HEK293T (cell line): ENCODE data around the gene SMPD4.
"Not testable (repeated sequence)": the region's sequence is repeated elsewhere in the genome, so short reads cannot be mapped to it uniquely, and the experiment has no call there.

Source experiments
- CTCF ChIA-PET: fragments of 350-600 bp; formaldehyde crosslinking; extraction: SDS; loops from one replicate; lab custom pipeline; 2021; ENCODE audit warnings: antibody characterized with exemption, inconsistent platforms; lab: Yijun Ruan, JAX
- POLR2A ChIA-PET: fragments of 350-600 bp; formaldehyde crosslinking; extraction: SDS; loops from one replicate; lab custom pipeline; 2020; ENCODE audit warnings: antibody characterized with exemption, inconsistent platforms; lab: Yijun Ruan, JAX
- DNase-seq: peaks from one replicate; pipeline ENCODE4 v3.0.0; 2012; ENCODE audit warnings: mixed read lengths; ENCODE audit errors: extremely low spot score
- ARNT ChIP-seq: fragments of 450-650 bp; IDR thresholded peaks from 2 replicates; pipeline ENCODE4 v1.6.1; 2017; ENCODE audit warnings: mild to moderate bottlenecking
- BHLHE40 ChIP-seq: fragments of 450-650 bp; IDR thresholded peaks from 2 replicates; pipeline ENCODE4 v1.6.1; 2016; ENCODE audit warnings: mild to moderate bottlenecking, moderate library complexity, borderline replicate concordance
- CTBP1 ChIP-seq: fragments of 450-650 bp; IDR thresholded peaks from 2 replicates; pipeline ENCODE4 v1.6.1; 2016; ENCODE audit warnings: borderline replicate concordance
- ELF4 ChIP-seq: fragments of 450-650 bp; IDR thresholded peaks from 2 replicates; pipeline ENCODE4 v1.6.1; 2017; ENCODE audit warnings: antibody characterized with exemption
- FOXA1 ChIP-seq: fragments of 450-650 bp; IDR thresholded peaks from 2 replicates; pipeline ENCODE4 v1.6.1; 2016; ENCODE audit warnings: mild to moderate bottlenecking
- FOXK2 ChIP-seq: fragments of 450-650 bp; IDR thresholded peaks from 2 replicates; pipeline ENCODE4 v1.6.1; 2016; ENCODE audit warnings: mild to moderate bottlenecking
- FOXM1 ChIP-seq: fragments of 450-650 bp; IDR thresholded peaks from 2 replicates; pipeline ENCODE4 v1.6.1; 2017; ENCODE audit warnings: mild to moderate bottlenecking, borderline replicate concordance
- HDGF ChIP-seq: fragments of 450-650 bp; IDR thresholded peaks from 2 replicates; pipeline ENCODE4 v1.6.1; 2017; ENCODE audit warnings: antibody characterized with exemption, borderline replicate concordance
- L3MBTL2 ChIP-seq: fragments of 450-650 bp; conservative IDR thresholded peaks from 2 replicates; pipeline ENCODE4 v1.6.1; 2016; ENCODE audit warnings: mild to moderate bottlenecking
- LEF1 ChIP-seq: fragments of 450-650 bp; IDR thresholded peaks from 2 replicates; pipeline ENCODE4 v1.6.1; 2017; ENCODE audit warnings: mild to moderate bottlenecking, borderline replicate concordance
- NFRKB ChIP-seq: fragments of 450-650 bp; IDR thresholded peaks from 2 replicates; pipeline ENCODE4 v1.6.1; 2016; ENCODE audit warnings: mild to moderate bottlenecking, moderate library complexity
- PKNOX1 ChIP-seq: fragments of 450-650 bp; IDR thresholded peaks from 2 replicates; pipeline ENCODE4 v1.6.1; 2016
- SP1 ChIP-seq: fragments of 450-650 bp; IDR thresholded peaks from 2 replicates; pipeline ENCODE4 v1.6.1; 2017
- SUZ12 ChIP-seq: fragments of 450-650 bp; IDR thresholded peaks from 2 replicates; pipeline ENCODE4 v1.6.1; 2016; ENCODE audit warnings: mild to moderate bottlenecking
- TARDBP ChIP-seq: fragments of 450-650 bp; IDR thresholded peaks from 2 replicates; pipeline ENCODE4 v1.6.1; 2016
- ZNF384 ChIP-seq: fragments of 450-650 bp; IDR thresholded peaks from 2 replicates; pipeline ENCODE4 v1.6.1; 2016

Gene SMPD4

DNA sequence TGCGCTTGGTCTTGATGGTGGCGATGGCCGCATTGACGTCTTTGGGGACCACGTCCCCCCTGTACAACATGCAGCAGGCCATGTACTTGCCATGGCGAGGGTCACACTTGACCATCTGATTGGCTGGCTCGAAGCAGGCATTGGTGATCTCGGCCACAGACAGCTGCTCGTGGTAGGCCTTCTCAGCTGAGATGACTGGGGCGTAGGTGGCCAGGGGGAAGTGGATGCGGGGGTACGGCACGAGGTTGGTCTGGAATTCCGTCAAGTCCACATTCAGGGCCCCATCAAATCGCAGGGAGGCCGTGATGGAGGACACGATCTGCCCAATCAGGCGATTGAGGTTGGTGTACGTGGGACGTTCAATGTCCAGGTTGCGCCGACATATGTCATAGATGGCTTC lies 12.4 kb upstream of the SMPD4 start:
- POLR2A ChIA-PET, DNase-seq: not testable (repeated sequence)

GRCh38 chr2:130192451-130192850 lies 11.0 kb upstream of the SMPD4 start:
- CTCF ChIA-PET, POLR2A ChIA-PET, DNase-seq: not testable (repeated sequence)

More for the DNA sequence above, 12.4 kb upstream of the SMPD4 start:
- CTCF ChIA-PET, result not testable (repeated sequence)

- POLR2A ChIA-PET, CTCF ChIA-PET, DNase-seq: not testable (repeated sequence)
These were observed 9.9 kb upstream of the SMPD4 start for GRCh38 chr2:130191319-130191718.

DNA sequence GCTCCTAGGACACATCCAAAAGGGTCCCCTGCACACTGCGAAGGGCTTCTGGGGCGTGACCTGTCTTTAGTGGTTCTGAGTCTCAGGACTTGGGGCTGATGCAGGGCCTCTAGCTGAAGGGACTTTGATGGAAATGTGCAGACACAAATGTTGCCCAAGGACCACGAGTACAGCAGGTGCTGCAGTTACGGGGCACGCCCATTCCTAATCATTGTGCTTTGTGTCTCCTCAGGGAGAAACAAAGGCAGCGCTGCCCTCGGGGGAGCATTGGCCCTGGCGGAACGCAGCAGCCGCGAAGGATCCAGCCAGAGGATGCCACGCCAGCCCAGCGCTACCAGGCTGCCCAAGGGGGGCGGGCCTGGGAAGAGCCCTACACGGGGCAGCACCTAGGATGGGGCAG lies 8.8 kb upstream of the SMPD4 start:
- POLR2A ChIA-PET, result no interaction called here
- CTCF ChIA-PET, result no interaction called here
- no peak for TF ChIP-seq CTBP1
- no peak for TF ChIP-seq HDGF
- TF ChIP-seq FOXM1, result no peak
- TF ChIP-seq PKNOX1, result no peak
- TF ChIP-seq ARNT, result no peak
- TF ChIP-seq BHLHE40, result no peak
- no peak for TF ChIP-seq ELF4
- no peak for TF ChIP-seq ZNF384
- no peak for TF ChIP-seq FOXK2
- TF ChIP-seq L3MBTL2, result no peak
- TF ChIP-seq FOXA1, result no peak
- no peak for TF ChIP-seq LEF1
- no peak for DNase-seq

DNA sequence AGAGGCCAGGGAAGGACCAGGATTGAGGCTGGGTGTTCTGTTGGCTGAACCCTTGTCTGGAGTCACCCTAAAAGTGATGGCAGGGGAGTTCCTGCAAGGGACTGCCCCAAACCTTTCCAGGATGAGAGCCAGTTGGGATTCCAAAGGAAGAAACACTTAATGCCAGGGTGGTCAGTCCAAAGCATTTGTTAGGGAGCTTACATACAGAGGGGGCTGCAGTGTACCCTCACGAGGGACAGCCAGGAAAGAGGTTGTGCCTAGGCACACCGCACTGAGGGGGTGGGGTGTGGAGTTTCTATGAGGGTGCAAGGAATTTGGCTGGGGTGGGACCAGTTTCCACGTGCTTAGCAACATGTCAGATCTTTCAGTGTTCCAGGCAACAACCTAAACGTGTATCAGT lies 7.6 kb upstream of the SMPD4 start:
- DNase-seq, CTCF ChIA-PET, POLR2A ChIA-PET: not testable (repeated sequence)

- POLR2A ChIA-PET, DNase-seq, CTCF ChIA-PET: not testable (repeated sequence)
These were observed 6.7 kb upstream of the SMPD4 start for GRCh38 chr2:130187859-130188792.

- ChIA-PET CTCF (no interaction called here), POLR2A (no interaction called here)
- DNase-seq, result no peak
- TF ChIP-seq FOXK2, result no peak
- TF ChIP-seq SP1, result no peak
- TF ChIP-seq NFRKB, result no peak
- no peak for TF ChIP-seq ELF4
- TF ChIP-seq ZNF384, result no peak
- no peak for TF ChIP-seq FOXM1
- no peak for TF ChIP-seq ARNT
- no peak for TF ChIP-seq LEF1
- TF ChIP-seq PKNOX1, result no peak
These were observed 5.9 kb upstream of the SMPD4 start for GRCh38 chr2:130187268-130187667.

DNA sequence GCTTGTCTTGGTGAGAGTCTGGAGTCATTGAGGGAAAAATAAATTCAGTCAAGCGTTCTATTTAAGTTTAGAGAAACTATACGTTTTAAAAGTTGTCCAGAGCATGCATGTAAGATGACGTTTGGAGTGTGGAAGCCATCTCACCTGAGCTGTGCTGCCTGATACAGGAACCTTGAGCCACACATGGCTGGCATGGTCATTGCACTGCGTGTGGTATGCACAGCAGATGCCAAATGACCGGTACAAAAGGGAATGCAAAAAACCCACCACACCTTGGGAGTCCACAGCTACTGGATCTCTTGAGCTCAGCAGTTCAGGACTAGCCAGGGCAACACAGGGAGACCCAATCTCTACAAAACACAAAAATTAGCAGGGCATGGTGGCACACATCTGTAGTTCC lies 5.0 kb upstream of the SMPD4 start:
- ChIA-PET CTCF (no interaction called here), POLR2A (no interaction called here)
- no peak for DNase-seq
- TF ChIP-seq NFRKB, result no peak
- TF ChIP-seq ARNT, result no peak
- TF ChIP-seq SUZ12, result no peak
- TF ChIP-seq LEF1, result no peak
- TF ChIP-seq FOXA1, result no peak
- no peak for TF ChIP-seq CTBP1
- no peak for TF ChIP-seq ELF4
- TF ChIP-seq FOXK2, result no peak
- TF ChIP-seq BHLHE40, result no peak

DNA sequence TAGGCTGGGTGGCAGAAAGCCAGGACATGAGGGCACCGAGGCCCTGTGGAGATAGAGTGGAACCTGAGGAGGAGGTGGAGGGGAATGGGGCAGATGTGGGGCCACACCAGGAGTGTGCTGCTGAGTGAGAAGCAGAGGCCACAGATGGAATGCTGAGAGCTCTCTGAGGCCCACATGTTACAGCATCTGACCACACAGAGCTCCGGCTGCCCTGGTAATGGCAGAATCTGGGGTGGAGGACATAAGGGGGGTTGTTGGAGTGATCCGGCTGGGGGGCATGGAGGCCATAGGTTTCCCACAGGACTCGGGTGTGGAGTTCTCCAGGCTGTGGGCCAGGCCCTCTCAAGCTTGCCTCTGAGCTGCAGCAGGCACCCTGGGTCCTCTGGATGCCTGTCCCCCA lies 4.5 kb upstream of the SMPD4 start:
- no peak for TF ChIP-seq SP1
- TF ChIP-seq CTBP1, result no peak
- no peak for TF ChIP-seq HDGF
- TF ChIP-seq TARDBP, result no peak
- no peak for TF ChIP-seq LEF1
- no peak for TF ChIP-seq NFRKB
- no peak for TF ChIP-seq L3MBTL2
- no peak for TF ChIP-seq ARNT
- TF ChIP-seq FOXM1, result no peak
- TF ChIP-seq PKNOX1, result no peak
- no peak for TF ChIP-seq SUZ12
- no peak for TF ChIP-seq FOXA1
- no peak for TF ChIP-seq BHLHE40
- TF ChIP-seq FOXK2, result no peak
- TF ChIP-seq ZNF384, result no peak
- no peak for TF ChIP-seq ELF4
- POLR2A ChIA-PET, result no interaction called here
- no peak for DNase-seq
- CTCF ChIA-PET, result no interaction called here
